ENCODE results near the gene LRIG2.

GRCh38 chr1:113040041-113040440 lies 33.0 kb upstream of the LRIG2 start:
- TF ChIP-seq CTCF (conservative IDR thresholded peaks at IDR 0.05; ENCODE audit: low read depth, low read length): no peak
- TF ChIP-seq EZH2phosphoT487 (IDR thresholded peaks at IDR 0.05; ENCODE audit: borderline replicate concordance, low read length): no peak

Data from PC-3 (cell line).